HepG2 (cell line): ENCODE data around the gene MMS19. TPM values are rescaled to one million over a fixed set of nuclear protein-coding genes. Genes with fewer than 3 reads are reported as not detected.

ENCODE experiments used
- ATF7 ChIP-seq, 2 experiments: fragments of 450-650 bp in 1 of 2; sonication (generic) in 1 of 2; formaldehyde crosslinking in 1 of 2; IDR thresholded peaks; 2 replicates each; pipeline versions ENCODE4 v1.4.0 to v1.6.1; 2016 to 2020; ENCODE audit warnings: antibody characterized with exemption in 1 of 2, mild to moderate bottlenecking in 1 of 2, missing genetic modification reagents in 1 of 2
- CTCF ChIP-seq: sonication (generic); formaldehyde crosslinking; IDR thresholded peaks from 2 replicates; pipeline ENCODE4 v1.5.0; 2020; ENCODE audit warnings: mild to moderate bottlenecking, missing genetic modification reagents, moderate library complexity
- GLMP ChIP-seq: sonication (generic); formaldehyde crosslinking; IDR thresholded peaks from 2 replicates; pipeline ENCODE4 v1.9.0; 2021; ENCODE audit warnings: missing genetic modification reagents, mild to moderate bottlenecking, borderline replicate concordance
- GPN1 ChIP-seq: sonication (generic); formaldehyde crosslinking; IDR thresholded peaks from 2 replicates; pipeline ENCODE4 v1.5.1; 2020; ENCODE audit warnings: missing genetic modification reagents, borderline replicate concordance
- KAT7 ChIP-seq: IDR thresholded peaks from 2 replicates; pipeline ENCODE4 v1.6.1; 2018; ENCODE audit warnings: borderline replicate concordance, missing compliant biosample characterization
- POGK ChIP-seq: sonication (generic); formaldehyde crosslinking; conservative IDR thresholded peaks from 2 replicates; pipeline ENCODE4 v1.8.0; 2022; ENCODE audit warnings: mild to moderate bottlenecking, moderate library complexity, missing genetic modification reagents
- RARA ChIP-seq: IDR thresholded peaks from 2 replicates; pipeline ENCODE4 v1.6.1; 2016; ENCODE audit warnings: missing genetic modification reagents, missing compliant biosample characterization
- SIN3A ChIP-seq: IDR thresholded peaks from 2 replicates; pipeline ENCODE4 v1.6.1; 2011; ENCODE audit warnings: low read depth, mild to moderate bottlenecking, control low read depth, low read length, borderline replicate concordance
- SOX6 ChIP-seq, 2 experiments: fragments of 450-650 bp in 1 of 2; sonication (generic) in 1 of 2; formaldehyde crosslinking in 1 of 2; IDR thresholded peaks; 2 replicates each; pipeline versions ENCODE4 v1.4.0 to v1.6.1; 2017 to 2020; ENCODE audit warnings: antibody characterized with exemption in 1 of 2, mild to moderate bottlenecking in 1 of 2, missing genetic modification reagents in 1 of 2
- SUZ12 ChIP-seq: fragments of 150-350 bp; IDR thresholded peaks from 2 replicates; pipeline ENCODE4 v1.6.1; 2014; ENCODE audit warnings: low read depth, low read length
- TARDBP ChIP-seq: sonication (generic); formaldehyde crosslinking; IDR thresholded peaks from 2 replicates; pipeline ENCODE4 v1.8.0; 2022; ENCODE audit warnings: mild to moderate bottlenecking, missing genetic modification reagents
- THAP11 ChIP-seq: IDR thresholded peaks from 2 replicates; pipeline ENCODE4 v1.6.1; 2016; ENCODE audit warnings: missing biosample characterization, missing genetic modification reagents
- THRA ChIP-seq: sonication (generic); formaldehyde crosslinking; IDR thresholded peaks from 2 replicates; pipeline ENCODE4 v1.4.0; 2020; ENCODE audit warnings: missing genetic modification reagents, borderline replicate concordance
- U2AF1 ChIP-seq: fragments of 200-400 bp; formaldehyde crosslinking; optimal IDR thresholded peaks from 2 replicates; pipeline ENCODE3; 2017; ENCODE audit warnings: mild to moderate bottlenecking, low read depth, low read length
- ZBTB43 ChIP-seq: sonication (generic); formaldehyde crosslinking; conservative IDR thresholded peaks from 2 replicates; pipeline ENCODE4 v1.4.0; 2020; ENCODE audit warnings: missing genetic modification reagents
- ZBTB7B ChIP-seq: sonication (generic); formaldehyde crosslinking; IDR thresholded peaks from 2 replicates; pipeline ENCODE4 v1.4.0; 2020; ENCODE audit warnings: missing genetic modification reagents
- ZNF430 ChIP-seq: sonication (generic); formaldehyde crosslinking; IDR thresholded peaks from 2 replicates; pipeline ENCODE4 v1.9.0; 2021; ENCODE audit warnings: mild to moderate bottlenecking, missing genetic modification reagents
- ZNF572 ChIP-seq: sonication (generic); formaldehyde crosslinking; IDR thresholded peaks from 2 replicates; pipeline ENCODE4 v1.5.1; 2020; ENCODE audit warnings: mild to moderate bottlenecking, missing genetic modification reagents
- ZNF761 ChIP-seq: sonication (generic); formaldehyde crosslinking; conservative IDR thresholded peaks from 2 replicates; pipeline ENCODE4 v1.4.0; 2020; ENCODE audit warnings: mild to moderate bottlenecking, missing genetic modification reagents
- ZNF768 ChIP-seq: sonication (generic); formaldehyde crosslinking; IDR thresholded peaks from 2 replicates; pipeline ENCODE4 v1.4.0; 2020; ENCODE audit warnings: missing genetic modification reagents
- ZNF788 ChIP-seq: sonication (generic); formaldehyde crosslinking; IDR thresholded peaks from 2 replicates; pipeline ENCODE4 v1.5.0; 2020; ENCODE audit warnings: mild to moderate bottlenecking, missing genetic modification reagents, borderline replicate concordance
- polyA plus RNA-seq, 8 experiments: library from polyadenylated mRNA; depleted of rRNA in 3 of 8; stranded (reverse) in 7 of 8; unstranded in 1 of 8; fragments of >200 nt; fragmentation: Illumina TruSeq in 4 of 8; extraction: Trizol in 4 of 8; gene quantifications; 2 replicates each; pipeline versions ENCODE4 v1.2.1 to v1.2.3, GENCODE V29; 2011 to 2016; ENCODE audit warnings: low read depth in 4 of 8, missing spikeins in 1 of 8, mixed read lengths in 1 of 8; ENCODE audit not compliant: insufficient read depth in 1 of 8
- total RNA-seq, 5 experiments: library from RNA; depleted of rRNA; stranded (reverse); fragments of >200 nt; fragmentation: Illumina TruSeq; extraction: Trizol; gene quantifications; 2 replicates each; pipeline ENCODE4 v1.2.3, GENCODE V29; 2016; ENCODE audit warnings: low read depth in 1 of 5

The MMS19 gene
- total and polyA plus RNA-seq, 2 of the 13 experiments (the other 11 are each of a cell fraction or from before 2014, with no cell fraction given), result 76.4 to 107 TPM

- TF ChIP-seq POGK (CRISPR knock-in tag) (no peak; the same call in 1 of the 2 replicates), THRA (0 out of 2 replicates have a peak, but pooled peaks have one; percentile 12), U2AF1 (no peak), RARA (CRISPR knock-in tag) (peak; percentile 24; the same call in 1 of the 2 replicates), ZBTB43 (CRISPR knock-in tag) (no peak), ZNF572 (CRISPR knock-in tag) (no peak), ATF7 (IDR thresholded peaks at IDR 0.05) (no peak), ATF7 (CRISPR knock-in tag; IDR thresholded peaks at IDR 0.05) (0 out of 2 replicates have a peak, but pooled peaks have one; percentile 53), SIN3A (peak; percentile 7; the same call in 1 of the 2 replicates), TARDBP (CRISPR knock-in tag) (no peak), SOX6 (IDR thresholded peaks at IDR 0.05) (no peak), SOX6 (CRISPR knock-in tag; IDR thresholded peaks at IDR 0.05) (peak; percentile 46), ZBTB7B (CRISPR knock-in tag) (no peak), ZNF430 (CRISPR knock-in tag) (no peak), KAT7 (CRISPR knock-in tag) (peak; percentile 72; the same call in 1 of the 2 replicates), ZNF788 (CRISPR knock-in tag) (0 out of 2 replicates have a peak, but pooled peaks have one; percentile 58), ZNF768 (CRISPR knock-in tag) (peak; percentile 44; the same call in 1 of the 2 replicates), ZNF761 (0 out of 2 replicates have a peak, but pooled peaks have one; percentile 70), THAP11 (CRISPR knock-in tag) (peak; percentile 49), GLMP (CRISPR knock-in tag) (no peak), SUZ12 (no peak), GPN1 (no peak), CTCF (CRISPR knock-in tag) (no peak)
Observed at GRCh38 chr10:97498076-97498840, at the start of gene MMS19 (continued).
